Osteoblast (primary cell): Measurements from ENCODE around the gene ASXL2. TPM values are rescaled to one million over a fixed set of nuclear protein-coding genes. Genes with fewer than 3 reads are reported as not detected.

Source experiments
- DNase-seq: peaks from one replicate; pipeline ENCODE4 v3.0.0; 2011; ENCODE audit warnings: low spot score, mixed read lengths; ENCODE audit not compliant: insufficient read length; ENCODE audit errors: missing footprints
- H2AFZ ChIP-seq: 2 replicates; pipeline ENCODE4 v1.6.0; 2011; ENCODE audit warnings: mild to moderate bottlenecking, low read length
- H3K27ac ChIP-seq: 2 replicates; pipeline ENCODE4 v1.5.1; 2011; ENCODE audit warnings: mild to moderate bottlenecking, low read depth, low read length, moderate library complexity
- H3K27me3 ChIP-seq: 2 replicates; pipeline ENCODE4 v1.6.0; 2012; ENCODE audit warnings: mild to moderate bottlenecking, control low read depth, inconsistent platforms, low read length, moderate library complexity; ENCODE audit not compliant: insufficient read depth
- H3K36me3 ChIP-seq: 2 replicates; pipeline ENCODE4 v1.5.1; 2011; ENCODE audit warnings: mild to moderate bottlenecking, low read length, control low read depth, moderate library complexity; ENCODE audit not compliant: insufficient read depth
- H3K4me1 ChIP-seq: 2 replicates; pipeline ENCODE4 v1.5.1; 2011; ENCODE audit warnings: mild to moderate bottlenecking, low read length, control low read depth, moderate library complexity; ENCODE audit not compliant: insufficient read depth
- H3K4me2 ChIP-seq: 2 replicates; pipeline ENCODE4 v1.6.0; 2011; ENCODE audit warnings: mild to moderate bottlenecking, low read length; ENCODE audit not compliant: insufficient read depth
- H3K4me3 ChIP-seq: fragments of 200-600 bp; sonication (generic); 3 replicates; pipeline ENCODE4 v1.5.1; 2012; ENCODE audit warnings: mild to moderate bottlenecking, low read length, inconsistent platforms; ENCODE audit not compliant: insufficient read depth
- H3K79me2 ChIP-seq: 2 replicates; pipeline ENCODE4 v1.6.0; 2012; ENCODE audit warnings: mild to moderate bottlenecking, low read length, control low read depth, inconsistent platforms; ENCODE audit not compliant: insufficient read depth
- H3K9me3 ChIP-seq: 2 replicates; pipeline ENCODE4 v1.5.1; 2011; ENCODE audit warnings: low read depth, low read length, control low read depth
- H4K20me1 ChIP-seq: 2 replicates; pipeline ENCODE4 v1.6.0; 2012; ENCODE audit warnings: mild to moderate bottlenecking, low read length, control low read depth; ENCODE audit not compliant: insufficient read depth
- CTCF ChIP-seq: IDR thresholded peaks from 2 replicates; pipeline ENCODE4 v1.5.1; 2011; ENCODE audit warnings: mild to moderate bottlenecking, low read depth, low read length, moderate library complexity; ENCODE audit errors: extremely low read depth
- total RNA-seq: library from RNA; depleted of rRNA; stranded (reverse); fragments of >200 nt; gene quantifications from 2 replicates; pipeline ENCODE4 v1.2.3, GENCODE V29; 2012

Gene ASXL2
- total RNA-seq, 1 donor = 13.0 TPM

GRCh38 chr2:25808006-25808383 is 70.3 kb downstream of the ASXL2 start:
- Histone ChIP-seq H3K9me3 (no peaks in the 10 kb centered on the region), H3K36me3 (peaks cover 18% of the 10 kb centered on the region), H3K79me2 (peaks cover 21% of the 10 kb centered on the region), H2AFZ (no peak overlapping the region), H3K27ac (peak overlapping the region; percentile 17), H3K4me2 (no peak overlapping the region), H3K27me3 (no peaks in the 10 kb centered on the region), H4K20me1 (peaks cover 3% of the 10 kb centered on the region), H3K4me1 (peaks cover 6% of the 10 kb centered on the region), H3K4me3 (no peak overlapping the region)
- no peak for TF ChIP-seq CTCF
- DNase-seq = no peak

- H3K79me2 ChIP-seq = peaks cover 16% of the 10 kb centered on the region
- H3K27me3 ChIP-seq = no peaks in the 10 kb centered on the region
- H3K4me3 ChIP-seq = no peak overlapping the region
- no peak for DNase-seq
- no peaks in the 10 kb centered on the region for H3K9me3 ChIP-seq
- no peak overlapping the region for H2AFZ ChIP-seq
- H3K4me2 ChIP-seq = no peak overlapping the region
- peaks cover 6% of the 10 kb centered on the region for H3K4me1 ChIP-seq
- no peaks in the 10 kb centered on the region for H4K20me1 ChIP-seq
- H3K36me3 ChIP-seq = peaks cover 24% of the 10 kb centered on the region
- no peak overlapping the region for H3K27ac ChIP-seq
- no peak for TF ChIP-seq CTCF
These were observed 71.3 kb downstream of the ASXL2 start for GRCh38 chr2:25806941-25807340.

- H3K9me3 ChIP-seq = no peaks in the 10 kb centered on the region
- H3K4me2 ChIP-seq = no peak overlapping the region
- H3K27ac ChIP-seq = no peak overlapping the region
- peaks cover 24% of the 10 kb centered on the region for H3K36me3 ChIP-seq
- no peak overlapping the region for H3K4me3 ChIP-seq
- no peak overlapping the region for H2AFZ ChIP-seq
- no peak for DNase-seq
- no peaks in the 10 kb centered on the region for H4K20me1 ChIP-seq
- TF ChIP-seq CTCF = no peak
- no peaks in the 10 kb centered on the region for H3K27me3 ChIP-seq
- peaks cover 19% of the 10 kb centered on the region for H3K79me2 ChIP-seq
- peaks cover 6% of the 10 kb centered on the region for H3K4me1 ChIP-seq
These were observed 72.3 kb downstream of the ASXL2 start for GRCh38 chr2:25805987-25806386.

- no peak for TF ChIP-seq CTCF
- H3K36me3 ChIP-seq = peaks cover 20% of the 10 kb centered on the region
- H3K79me2 ChIP-seq = peaks cover 9% of the 10 kb centered on the region
- no peak for DNase-seq
- H3K4me2 ChIP-seq = no peak overlapping the region
- no peaks in the 10 kb centered on the region for H3K27me3 ChIP-seq
- H3K27ac ChIP-seq = no peak overlapping the region
- no peaks in the 10 kb centered on the region for H3K9me3 ChIP-seq
- no peaks in the 10 kb centered on the region for H4K20me1 ChIP-seq
- no peak overlapping the region for H3K4me3 ChIP-seq
- H3K4me1 ChIP-seq = peaks cover 6% of the 10 kb centered on the region
- H2AFZ ChIP-seq = no peak overlapping the region
These were observed 73.9 kb downstream of the ASXL2 start for GRCh38 chr2:25804338-25804737.
